Activated naive CD8-positive, alpha-beta T cell treated with anti-CD3 and anti-CD28 coated beads for 36 hours (primary cell): ENCODE data around the gene TCEA2. TPM values are rescaled to one million over a fixed set of nuclear protein-coding genes. Genes with fewer than 3 reads are reported as not detected.

ENCODE experiments used
- DNase-seq: peaks from one replicate; pipeline ENCODE4 v3.0.0; 2021
- H3K27ac Mint-ChIP-seq: one replicate; pipeline ENCODE4 v1.8.0; 2022; ENCODE audit warnings: mild to moderate bottlenecking, moderate library complexity, mixed read lengths
- H3K27me3 Mint-ChIP-seq: one replicate; pipeline ENCODE4 v1.8.0; 2022; ENCODE audit warnings: mild to moderate bottlenecking, mixed read lengths
- H3K36me3 Mint-ChIP-seq: one replicate; pipeline ENCODE4 v1.8.0; 2021; ENCODE audit warnings: mild to moderate bottlenecking, mixed read lengths
- H3K4me1 Mint-ChIP-seq: one replicate; pipeline ENCODE4 v1.8.0; 2021; ENCODE audit warnings: mixed read lengths
- H3K4me3 Mint-ChIP-seq: one replicate; pipeline ENCODE4 v1.8.0; 2022; ENCODE audit warnings: mild to moderate bottlenecking, moderate library complexity, mixed read lengths
- H3K9me3 Mint-ChIP-seq: one replicate; pipeline ENCODE4 v1.8.0; 2022; ENCODE audit warnings: mixed read lengths
- total RNA-seq, 2 experiments: library from RNA; stranded (reverse); gene quantifications; one replicate each; pipeline ENCODE4 v1.2.3, GENCODE V29; 2021

Gene TCEA2
- total RNA-seq, 2 experiments from 2014 or later = 37.8 to 38.6 TPM

GRCh38 chr20:64064145-64064698 lies 1.2 kb downstream of the TCEA2 start:
- no peak for DNase-seq
- Mint-ChIP-seq H3K27me3 (no peaks in the 10 kb centered on the region), H3K4me1 (peaks cover 31% of the 10 kb centered on the region), H3K4me3 (peak overlapping the region; percentile 91), H3K27ac (peak overlapping the region; percentile 83), H3K9me3 (no peaks in the 10 kb centered on the region), H3K36me3 (no peaks in the 10 kb centered on the region)

GRCh38 chr20:64065062-64065973 lies 2.3 kb downstream of the TCEA2 start:
- Mint-ChIP-seq H3K27me3 (no peaks in the 10 kb centered on the region), H3K4me1 (peaks cover 31% of the 10 kb centered on the region), H3K9me3 (no peaks in the 10 kb centered on the region), H3K4me3 (peak overlapping the region; percentile 11), H3K27ac (peak overlapping the region; percentile 76), H3K36me3 (no peaks in the 10 kb centered on the region)
- DNase-seq = no peak

DNA sequence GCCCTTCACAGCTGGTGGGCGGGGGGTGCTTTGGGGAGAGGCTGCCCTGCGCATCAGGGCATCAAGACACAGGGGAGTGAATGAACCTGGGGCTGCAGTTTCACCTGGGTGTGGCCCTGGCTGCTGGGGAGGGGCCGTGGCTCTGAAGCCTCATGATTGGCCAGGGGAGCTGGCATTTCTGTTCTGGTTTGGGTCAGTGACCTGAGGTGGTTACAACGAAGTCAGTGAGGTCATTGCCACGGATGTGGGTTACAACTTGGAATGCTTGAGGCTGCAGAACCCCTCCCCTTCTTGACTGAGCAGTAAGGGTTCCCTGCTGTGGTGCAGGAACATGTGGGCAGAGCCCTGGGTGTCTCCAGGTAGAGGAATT lies 3.0 kb downstream of the TCEA2 start:
- Mint-ChIP-seq H3K9me3 (no peaks in the 10 kb centered on the region), H3K27me3 (no peaks in the 10 kb centered on the region), H3K4me1 (peaks cover 31% of the 10 kb centered on the region), H3K4me3 (peak overlapping the region; percentile 11), H3K27ac (peak overlapping the region; percentile 23), H3K36me3 (peaks cover 2% of the 10 kb centered on the region)
- peak; percentile 69 for DNase-seq

DNA sequence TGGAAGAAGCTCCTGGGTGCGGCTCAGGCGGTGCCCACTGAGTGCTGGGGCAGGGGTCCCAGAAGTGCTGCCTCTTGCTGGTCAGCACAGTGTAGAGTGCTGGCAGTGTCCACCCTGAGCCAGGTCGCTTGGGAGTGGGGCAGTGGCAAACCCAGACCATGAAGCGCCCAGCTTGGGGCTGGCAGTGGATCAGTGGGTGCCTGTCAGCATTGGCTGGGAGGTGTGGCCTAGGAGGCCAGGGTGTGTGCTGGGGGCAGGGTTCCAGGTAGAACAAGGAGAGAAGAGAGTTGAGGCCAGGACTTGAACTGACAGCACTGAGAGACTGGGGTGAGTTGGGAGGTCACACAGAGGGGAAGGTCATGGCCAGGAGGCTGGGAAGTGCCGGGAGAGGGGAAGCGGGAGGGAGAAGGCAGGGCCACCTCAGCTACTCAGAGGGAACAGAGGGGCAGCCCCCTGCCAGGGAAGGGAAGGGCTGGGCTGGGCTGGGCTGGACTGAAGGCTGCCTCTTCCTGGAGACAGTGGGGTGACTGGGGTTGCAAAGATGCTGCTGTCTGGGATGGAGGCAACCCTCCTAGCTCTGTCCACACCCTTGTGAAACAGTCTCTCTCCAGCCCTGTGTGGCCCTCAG lies 4.1 kb downstream of the TCEA2 start:
- H3K4me3 Mint-ChIP-seq = no peak overlapping the region
- no peak overlapping the region for H3K27ac Mint-ChIP-seq
- peaks cover 28% of the 10 kb centered on the region for H3K4me1 Mint-ChIP-seq

GRCh38 chr20:64067733-64068307 lies 4.8 kb downstream of the TCEA2 start:
- Mint-ChIP-seq H3K4me3 (no peak overlapping the region), H3K27ac (no peak overlapping the region), H3K9me3 (no peaks in the 10 kb centered on the region), H3K27me3 (no peaks in the 10 kb centered on the region), H3K36me3 (peaks cover 2% of the 10 kb centered on the region), H3K4me1 (peaks cover 26% of the 10 kb centered on the region)
- no peak for DNase-seq

More for the DNA sequence above, 4.1 kb downstream of the TCEA2 start:
- no peaks in the 10 kb centered on the region for H3K27me3 Mint-ChIP-seq
- DNase-seq = no peak
- peaks cover 2% of the 10 kb centered on the region for H3K36me3 Mint-ChIP-seq
- no peaks in the 10 kb centered on the region for H3K9me3 Mint-ChIP-seq

- H3K27ac Mint-ChIP-seq = no peak overlapping the region
- H3K4me3 Mint-ChIP-seq = no peak overlapping the region
- H3K27me3 Mint-ChIP-seq = no peaks in the 10 kb centered on the region
Measured at GRCh38 chr20:64068386-64069208, 5.6 kb downstream of the TCEA2 start.

DNA sequence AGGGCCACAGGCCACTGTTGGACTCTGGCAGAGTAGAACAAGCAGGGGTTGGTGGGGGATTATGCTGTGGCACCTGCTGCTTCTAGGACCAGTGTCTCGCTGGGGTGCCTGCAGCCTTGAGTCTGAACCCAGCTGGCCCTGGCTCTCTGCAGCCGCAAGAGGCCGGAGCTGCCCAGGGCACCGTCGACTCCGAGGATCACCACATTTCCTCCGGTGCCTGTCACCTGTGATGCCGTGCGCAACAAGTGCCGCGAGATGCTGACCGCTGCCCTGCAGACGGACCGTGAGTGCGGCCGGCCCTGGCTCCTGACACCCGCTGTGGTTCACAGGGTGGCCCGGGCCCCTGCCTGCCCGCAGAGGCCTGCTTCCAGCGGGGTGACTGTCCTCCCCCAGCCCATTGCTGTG lies 6.2 kb downstream of the TCEA2 start:
- Mint-ChIP-seq H3K27me3 (no peaks in the 10 kb centered on the region), H3K4me3 (no peak overlapping the region), H3K36me3 (peaks cover 2% of the 10 kb centered on the region), H3K27ac (no peak overlapping the region), H3K9me3 (no peaks in the 10 kb centered on the region), H3K4me1 (peaks cover 20% of the 10 kb centered on the region)
- no peak for DNase-seq

More at GRCh38 chr20:64068386-64069208, 5.6 kb downstream of the TCEA2 start:
- H3K36me3 Mint-ChIP-seq = peaks cover 2% of the 10 kb centered on the region
- no peaks in the 10 kb centered on the region for H3K9me3 Mint-ChIP-seq
- no peak for DNase-seq
- peaks cover 26% of the 10 kb centered on the region for H3K4me1 Mint-ChIP-seq

DNA sequence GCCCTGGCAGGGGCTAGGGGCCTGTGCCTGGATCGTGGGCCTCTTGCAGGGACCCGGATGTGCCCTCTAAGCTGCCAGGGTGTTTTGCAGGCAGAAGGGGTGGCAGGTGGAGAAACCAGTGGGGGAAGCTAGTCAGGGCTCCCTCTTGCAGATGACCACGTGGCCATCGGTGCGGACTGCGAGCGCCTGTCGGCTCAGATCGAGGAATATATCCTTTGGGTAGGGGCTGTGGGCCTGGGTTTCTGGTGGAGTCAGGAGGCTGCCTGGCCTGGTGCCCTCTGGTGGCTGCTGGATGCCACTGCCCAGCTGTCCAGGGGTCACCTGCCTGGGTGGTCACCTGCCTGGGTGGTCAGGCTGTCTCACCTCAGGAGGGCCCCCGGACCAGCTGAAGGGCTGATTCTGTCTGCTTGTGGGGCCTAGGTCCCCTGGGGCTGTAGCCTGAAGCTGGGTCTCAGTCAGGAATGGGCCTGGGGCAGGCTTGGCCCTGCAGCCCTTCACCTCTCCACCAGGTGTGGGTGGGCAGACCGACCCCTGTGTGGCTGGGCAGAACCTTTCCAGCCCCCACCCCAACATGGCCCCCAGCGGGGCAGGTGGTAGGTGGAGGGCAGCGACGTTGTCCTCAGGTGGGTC lies 6.7 kb downstream of the TCEA2 start:
- Mint-ChIP-seq H3K27me3 (no peaks in the 10 kb centered on the region), H3K27ac (no peak overlapping the region), H3K9me3 (no peaks in the 10 kb centered on the region), H3K36me3 (peaks cover 2% of the 10 kb centered on the region), H3K4me3 (no peak overlapping the region), H3K4me1 (peaks cover 16% of the 10 kb centered on the region)
- no peak for DNase-seq

GRCh38 chr20:64070244-64070993 lies 7.4 kb downstream of the TCEA2 start:
- Mint-ChIP-seq H3K4me3 (no peak overlapping the region), H3K27ac (no peak overlapping the region), H3K4me1 (peaks cover 11% of the 10 kb centered on the region), H3K36me3 (peaks cover 3% of the 10 kb centered on the region), H3K27me3 (no peaks in the 10 kb centered on the region), H3K9me3 (no peaks in the 10 kb centered on the region)
- no peak for DNase-seq

DNA sequence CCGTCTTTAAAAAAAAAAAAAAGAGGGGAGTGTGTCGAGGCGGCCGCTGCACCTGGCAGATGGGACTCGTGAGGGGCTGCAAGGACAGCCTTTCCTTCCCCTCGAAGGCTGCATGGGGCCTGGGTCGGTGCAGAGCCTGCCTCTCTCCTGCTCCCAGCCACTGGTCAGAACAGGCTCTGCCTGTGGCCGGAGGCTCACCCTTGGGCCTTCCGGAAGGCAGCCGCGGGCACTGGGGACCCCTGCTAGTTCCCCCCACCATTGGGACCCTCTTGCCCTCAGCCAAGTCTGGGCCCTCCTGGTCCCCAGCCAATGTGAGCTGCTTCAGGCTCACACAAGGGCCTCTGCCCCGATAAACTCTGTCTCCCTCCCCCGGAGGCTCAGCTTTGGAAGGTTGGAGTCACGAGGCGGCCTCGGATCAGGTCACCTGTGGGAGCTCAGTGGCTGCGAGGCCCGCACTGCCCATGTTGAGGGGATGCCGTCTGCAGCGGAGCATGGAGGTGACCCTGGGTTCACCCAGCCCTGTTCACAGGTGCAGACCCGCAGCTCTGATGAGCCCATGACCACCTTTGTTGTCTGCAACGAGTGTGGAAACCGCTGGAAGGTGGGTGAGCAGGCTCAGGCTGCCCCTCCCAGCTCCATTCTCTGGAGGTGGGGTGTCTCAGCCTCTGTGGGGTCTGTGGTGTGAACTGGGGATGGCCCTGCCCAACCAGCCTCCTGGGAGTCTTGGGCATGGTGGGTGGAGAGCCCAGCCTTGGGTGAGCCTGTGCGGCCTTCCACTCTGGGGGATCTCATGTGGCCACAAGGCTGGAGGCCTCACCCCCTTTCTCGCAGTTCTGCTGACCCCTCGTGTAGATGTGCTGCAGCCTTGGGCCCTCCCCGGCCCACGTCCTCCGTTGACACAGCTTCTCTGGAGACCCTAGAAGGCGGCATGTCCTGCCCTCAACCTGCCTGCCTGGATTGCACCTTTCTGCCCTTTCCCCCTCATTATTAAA lies 8.6 kb downstream of the TCEA2 start:
- Mint-ChIP-seq H3K27me3 (no peaks in the 10 kb centered on the region), H3K9me3 (no peaks in the 10 kb centered on the region), H3K27ac (no peak overlapping the region), H3K4me3 (no peak overlapping the region), H3K36me3 (peaks cover 6% of the 10 kb centered on the region), H3K4me1 (peaks cover 2% of the 10 kb centered on the region)
- no peak for DNase-seq

- no peak overlapping the region for H3K27ac Mint-ChIP-seq
- H3K36me3 Mint-ChIP-seq = peaks cover 6% of the 10 kb centered on the region
- H3K4me1 Mint-ChIP-seq = peaks cover 2% of the 10 kb centered on the region
- H3K4me3 Mint-ChIP-seq = no peak overlapping the region
- DNase-seq = no peak
- H3K9me3 Mint-ChIP-seq = no peaks in the 10 kb centered on the region
- no peaks in the 10 kb centered on the region for H3K27me3 Mint-ChIP-seq
Measured at GRCh38 chr20:64072498-64073063, 9.6 kb downstream of the TCEA2 start.

GRCh38 chr20:64073476-64074183 lies 10.6 kb downstream of the TCEA2 start:
- Mint-ChIP-seq H3K27me3 (no peaks in the 10 kb centered on the region), H3K4me1 (peaks cover 3% of the 10 kb centered on the region), H3K36me3 (peaks cover 6% of the 10 kb centered on the region), H3K9me3 (no peaks in the 10 kb centered on the region), H3K4me3 (no peak overlapping the region), H3K27ac (no peak overlapping the region)
- no peak for DNase-seq
